WTC11 (cell line): Measurements from ENCODE around the gene SLC25A51. TPM values are rescaled to one million over a fixed set of nuclear protein-coding genes. Genes with fewer than 3 reads are reported as not detected.
A peak's percentile ranks its signal among the peaks of the same experiment; 100 is the strongest.

Experiments used
- ATAC-seq: fragments of 200-7000 bp; cut with Tn5 transposase; 2 replicates; pipeline ENCODE4 v1.10.0; 2021; ENCODE audit warnings: mild to moderate bottlenecking, moderate library complexity
- CTCF ChIA-PET: fragments of 300-600 bp; sonication (Branson Sonifier 250); formaldehyde crosslinking; loops from one replicate; lab custom pipeline; 2021; ENCODE audit warnings: antibody characterized with exemption; lab: Charles Lee
- POLR2A ChIA-PET: fragments of 350-600 bp; sonication (Branson Sonifier 250); formaldehyde crosslinking; loops from one replicate; lab custom pipeline; 2021; ENCODE audit warnings: antibody characterized with exemption; lab: Charles Lee
- DNase-seq: peaks from one replicate; pipeline ENCODE4 v3.0.0; 2021; ENCODE audit warnings: low spot score
- H3K27ac Mint-ChIP-seq: 2 replicates; pipeline ENCODE4 v1.8.0; 2021; ENCODE audit warnings: mixed read lengths
- H3K27me3 Mint-ChIP-seq: 2 replicates; pipeline ENCODE4 v1.8.0; 2021; ENCODE audit warnings: low read depth, mild to moderate bottlenecking, moderate library complexity, mixed read lengths
- H3K36me3 Mint-ChIP-seq: 2 replicates; pipeline ENCODE4 v1.8.0; 2021; ENCODE audit warnings: mixed read lengths
- H3K4me1 Mint-ChIP-seq: 2 replicates; pipeline ENCODE4 v1.8.0; 2022; ENCODE audit warnings: mixed read lengths
- H3K4me3 Mint-ChIP-seq: 2 replicates; pipeline ENCODE4 v1.8.0; 2021; ENCODE audit warnings: mild to moderate bottlenecking, moderate library complexity, mixed read lengths
- H3K9me3 Mint-ChIP-seq: 2 replicates; pipeline ENCODE4 v1.8.0; 2021; ENCODE audit warnings: mixed read lengths
- EMX1 ChIP-seq: fragments of 250-450 bp; sonication (Bioruptor Pico); IDR thresholded peaks from 2 replicates; pipeline ENCODE4 v1.8.0; 2021; ENCODE audit warnings: mild to moderate bottlenecking
- ETV6 ChIP-seq: sonication (generic); formaldehyde crosslinking; IDR thresholded peaks from 2 replicates; pipeline ENCODE4 v1.8.1; 2022; ENCODE audit warnings: mild to moderate bottlenecking, missing genetic modification reagents
- GABPB1 ChIP-seq: sonication (generic); formaldehyde crosslinking; IDR thresholded peaks from 2 replicates; pipeline ENCODE4 v1.8.1; 2023; ENCODE audit warnings: mild to moderate bottlenecking, missing genetic modification reagents
- OVOL2 ChIP-seq: fragments of 250-450 bp; sonication (Bioruptor Pico); IDR thresholded peaks from 2 replicates; pipeline ENCODE4 v1.9.0; 2021; ENCODE audit warnings: mild to moderate bottlenecking, borderline replicate concordance
- PRRX2 ChIP-seq: fragments of 250-450 bp; sonication (Bioruptor Pico); IDR thresholded peaks from 2 replicates; pipeline ENCODE4 v1.8.0; 2021; ENCODE audit warnings: mild to moderate bottlenecking
- SP1 ChIP-seq: sonication (generic); formaldehyde crosslinking; conservative IDR thresholded peaks from 2 replicates; pipeline ENCODE4 v1.8.1; 2022; ENCODE audit warnings: missing genetic modification reagents
- TP53 ChIP-seq: sonication (generic); formaldehyde crosslinking; IDR thresholded peaks from 2 replicates; pipeline ENCODE4 v1.8.1; 2023; ENCODE audit warnings: mild to moderate bottlenecking, missing genetic modification reagents
- ZNF219 ChIP-seq: sonication (generic); formaldehyde crosslinking; IDR thresholded peaks from 2 replicates; pipeline ENCODE4 v1.8.0; 2023; ENCODE audit warnings: missing genetic modification reagents, mild to moderate bottlenecking, borderline replicate concordance
- total RNA-seq: library from RNA; stranded (reverse); gene quantifications from 3 replicates; pipeline ENCODE4 v1.2.3, GENCODE V29; 2021
- TF ChIP-seq, protein P1 (sequence below): fragments of 200-600 bp; IDR thresholded peaks from 2 replicates; pipeline ENCODE4 v1.8.0; 2022; ENCODE audit warnings: antibody characterized with exemption
- TF ChIP-seq, protein P2 (sequence below): sonication (generic); formaldehyde crosslinking; IDR thresholded peaks from 2 replicates; pipeline ENCODE4 v1.8.1; 2023; ENCODE audit warnings: mild to moderate bottlenecking, moderate library complexity, missing genetic modification reagents
- TF ChIP-seq, protein P3 (sequence below): sonication (generic); formaldehyde crosslinking; IDR thresholded peaks from 2 replicates; pipeline ENCODE4 v1.8.1; 2022; ENCODE audit warnings: missing genetic modification reagents, borderline replicate concordance
- TF ChIP-seq, protein P4 (sequence below): sonication (generic); formaldehyde crosslinking; IDR thresholded peaks from 2 replicates; pipeline ENCODE4 v1.8.0; 2022; ENCODE audit warnings: mild to moderate bottlenecking, missing genetic modification reagents
- TF ChIP-seq, protein P5 (sequence below): sonication (generic); formaldehyde crosslinking; conservative IDR thresholded peaks from 2 replicates; pipeline ENCODE4 v1.8.1; 2023; ENCODE audit warnings: mild to moderate bottlenecking, low read depth, missing genetic modification reagents, moderate library complexity

Gene SLC25A51
- total RNA-seq, 1 experiment from 2014 or later, result 15.4 TPM

DNA sequence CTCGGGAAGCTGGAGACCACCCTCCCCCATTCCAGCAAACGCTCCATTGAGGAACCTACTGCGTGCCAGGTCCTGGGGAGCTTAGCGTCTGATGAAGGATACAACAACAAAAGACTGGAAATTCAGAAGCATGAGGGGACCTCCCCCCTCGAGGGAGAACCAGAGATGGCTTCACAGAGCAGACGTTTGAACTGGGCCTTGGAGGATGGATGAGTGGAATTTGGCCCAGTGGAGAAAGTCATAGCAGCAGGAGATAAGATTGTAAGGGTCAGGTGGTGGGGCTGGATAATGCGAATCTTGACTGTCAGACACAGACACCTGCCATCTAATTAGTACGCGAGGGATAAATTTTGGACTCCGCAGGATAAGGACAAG, 1.2 kb upstream of the SLC25A51 start:
- Mint-ChIP-seq H3K9me3 (no peaks in the 10 kb centered on the region), H3K36me3 (peaks cover 3% of the 10 kb centered on the region), H3K27me3 (peaks cover 8% of the 10 kb centered on the region; the same call in 1 of the 2 replicates), H3K4me3 (peak overlapping the region; percentile 79), H3K27ac (no peak overlapping the region), H3K4me1 (peaks cover 18% of the 10 kb centered on the region)
- DNase-seq, result no peak
- no peak for ATAC-seq
- no peak for TF ChIP-seq PRRX2 (CRISPR knock-in tag)
- POLR2A ChIA-PET, result no interaction called here
- CTCF ChIA-PET, result interaction anchor here (1.1 to 3.6 kb wide), 3 partner anchors 8 to 359 kb away, joined by 3 to 22 read pairs (median 3); no protein-coding TSS in a partner anchor

DNA sequence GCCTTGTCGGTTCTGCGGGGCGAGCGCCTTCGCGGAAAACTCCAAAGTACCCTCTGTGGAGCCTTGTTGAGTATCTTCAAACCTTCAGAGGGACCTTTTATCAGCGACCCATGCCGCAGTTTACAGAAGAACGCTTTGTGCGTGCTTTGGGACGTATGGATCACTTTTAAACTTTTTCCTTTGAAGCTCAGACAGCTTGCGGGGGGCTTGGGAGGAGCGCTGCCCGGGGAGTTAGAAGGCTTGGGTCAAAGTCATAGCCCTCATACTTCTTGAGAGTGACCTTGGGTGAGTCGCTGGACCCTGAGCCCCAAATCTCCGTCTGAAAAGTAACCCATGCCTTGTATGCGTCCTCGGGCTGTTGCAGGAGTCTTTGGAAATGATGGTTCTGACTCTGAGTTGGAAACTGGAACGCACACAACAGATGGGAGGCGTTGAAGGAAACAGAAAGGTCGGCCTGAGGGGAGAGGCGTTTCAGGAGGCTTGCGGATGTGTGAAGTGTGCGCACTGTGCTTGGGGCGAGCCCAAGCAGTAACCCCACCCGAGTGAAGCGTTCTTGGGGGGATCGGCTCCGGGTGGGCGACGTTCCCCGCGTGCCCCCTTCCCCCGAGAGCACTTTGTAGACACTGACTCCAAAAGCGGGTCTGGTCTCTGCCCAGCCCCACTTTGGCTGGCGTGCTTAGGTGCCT, 661 bp upstream of the SLC25A51 start:
- CTCF ChIA-PET, result interaction anchor here (1.0 to 3.6 kb wide), 5 partner anchors 9 to 359 kb away, joined by 3 to 22 read pairs (median 3); no protein-coding TSS in a partner anchor
- POLR2A ChIA-PET, result no interaction called here
- H3K36me3 Mint-ChIP-seq, result peaks cover 3% of the 10 kb centered on the region
- H3K27me3 Mint-ChIP-seq, result peaks cover 8% of the 10 kb centered on the region; the same call in 1 of the 2 replicates
- H3K9me3 Mint-ChIP-seq, result no peaks in the 10 kb centered on the region
- ATAC-seq (peak; percentile 5; the same call in 1 of the 2 replicates), DNase-seq (no peak)
- H3K4me3 Mint-ChIP-seq, result peak overlapping the region; percentile 79
- H3K4me1 Mint-ChIP-seq, result peaks cover 18% of the 10 kb centered on the region
- H3K27ac Mint-ChIP-seq, result peak overlapping the region; percentile 76
- TF ChIP-seq EMX1, result no peak
- TF ChIP-seq, protein P1, sequence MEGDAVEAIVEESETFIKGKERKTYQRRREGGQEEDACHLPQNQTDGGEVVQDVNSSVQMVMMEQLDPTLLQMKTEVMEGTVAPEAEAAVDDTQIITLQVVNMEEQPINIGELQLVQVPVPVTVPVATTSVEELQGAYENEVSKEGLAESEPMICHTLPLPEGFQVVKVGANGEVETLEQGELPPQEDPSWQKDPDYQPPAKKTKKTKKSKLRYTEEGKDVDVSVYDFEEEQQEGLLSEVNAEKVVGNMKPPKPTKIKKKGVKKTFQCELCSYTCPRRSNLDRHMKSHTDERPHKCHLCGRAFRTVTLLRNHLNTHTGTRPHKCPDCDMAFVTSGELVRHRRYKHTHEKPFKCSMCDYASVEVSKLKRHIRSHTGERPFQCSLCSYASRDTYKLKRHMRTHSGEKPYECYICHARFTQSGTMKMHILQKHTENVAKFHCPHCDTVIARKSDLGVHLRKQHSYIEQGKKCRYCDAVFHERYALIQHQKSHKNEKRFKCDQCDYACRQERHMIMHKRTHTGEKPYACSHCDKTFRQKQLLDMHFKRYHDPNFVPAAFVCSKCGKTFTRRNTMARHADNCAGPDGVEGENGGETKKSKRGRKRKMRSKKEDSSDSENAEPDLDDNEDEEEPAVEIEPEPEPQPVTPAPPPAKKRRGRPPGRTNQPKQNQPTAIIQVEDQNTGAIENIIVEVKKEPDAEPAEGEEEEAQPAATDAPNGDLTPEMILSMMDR, result peak; percentile 8
- TF ChIP-seq, protein P2, sequence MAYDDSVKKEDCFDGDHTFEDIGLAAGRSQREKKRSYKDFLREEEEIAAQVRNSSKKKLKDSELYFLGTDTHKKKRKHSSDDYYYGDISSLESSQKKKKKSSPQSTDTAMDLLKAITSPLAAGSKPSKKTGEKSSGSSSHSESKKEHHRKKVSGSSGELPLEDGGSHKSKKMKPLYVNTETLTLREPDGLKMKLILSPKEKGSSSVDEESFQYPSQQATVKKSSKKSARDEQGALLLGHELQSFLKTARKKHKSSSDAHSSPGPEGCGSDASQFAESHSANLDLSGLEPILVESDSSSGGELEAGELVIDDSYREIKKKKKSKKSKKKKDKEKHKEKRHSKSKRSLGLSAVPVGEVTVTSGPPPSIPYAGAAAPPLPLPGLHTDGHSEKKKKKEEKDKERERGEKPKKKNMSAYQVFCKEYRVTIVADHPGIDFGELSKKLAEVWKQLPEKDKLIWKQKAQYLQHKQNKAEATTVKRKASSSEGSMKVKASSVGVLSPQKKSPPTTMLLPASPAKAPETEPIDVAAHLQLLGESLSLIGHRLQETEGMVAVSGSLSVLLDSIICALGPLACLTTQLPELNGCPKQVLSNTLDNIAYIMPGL (CRISPR knock-in tag), result 0 out of 2 replicates have a peak, but pooled peaks have one; percentile 11

DNA sequence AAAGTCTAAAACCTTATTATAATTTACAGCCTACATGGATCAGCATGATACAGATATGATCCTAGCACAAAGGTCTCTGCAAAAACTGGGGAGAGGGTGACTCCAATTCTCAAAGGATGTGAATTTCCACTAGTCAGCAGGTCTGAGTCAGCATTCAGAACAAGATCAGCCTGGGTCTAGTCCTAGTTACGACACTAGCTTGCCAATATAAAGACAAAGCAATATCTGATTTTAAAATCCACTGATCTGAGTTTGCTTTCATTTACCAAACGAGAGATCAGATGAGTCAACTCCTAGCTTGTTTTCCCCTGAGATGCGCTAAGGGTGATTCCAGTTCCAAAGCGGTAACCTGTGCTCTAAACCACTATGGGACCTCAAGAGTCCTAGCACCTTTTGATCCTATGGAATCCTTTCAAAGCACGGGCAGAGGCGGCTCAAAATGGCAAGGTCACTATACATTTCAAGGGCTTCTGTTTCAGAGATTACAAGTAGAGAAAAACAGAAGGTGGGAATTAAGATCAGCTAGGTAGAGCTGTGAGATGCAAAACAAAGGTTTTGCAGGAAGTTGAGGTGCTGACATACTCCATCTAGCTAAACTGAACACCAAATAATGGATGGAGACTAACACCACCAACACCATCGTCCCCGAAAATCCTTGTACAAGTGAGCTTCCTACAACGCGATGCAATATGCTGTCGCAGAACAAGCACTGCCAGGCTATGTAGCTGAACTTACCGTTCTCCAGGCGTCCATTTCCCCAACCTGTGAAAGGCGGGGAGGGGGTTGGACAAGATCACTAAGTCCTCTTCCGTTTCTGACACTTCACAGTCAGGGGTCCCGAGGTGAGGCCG, 906 bp downstream of the SLC25A51 start:
- peaks cover 18% of the 10 kb centered on the region for H3K4me1 Mint-ChIP-seq
- no peak for DNase-seq
- H3K36me3 Mint-ChIP-seq, result peaks cover 9% of the 10 kb centered on the region
- H3K9me3 Mint-ChIP-seq, result no peaks in the 10 kb centered on the region
- H3K27me3 Mint-ChIP-seq, result peaks cover 8% of the 10 kb centered on the region; the same call in 1 of the 2 replicates
- H3K4me3 Mint-ChIP-seq, result peak overlapping the region; percentile 79
- ATAC-seq, result no peak
- POLR2A ChIA-PET, result interaction anchor here (1.0 kb wide), 1 partner anchor 166 kb away, joined by 4 read pairs; the partner anchor contains the start of gene SHB
- TF ChIP-seq ZNF219 (CRISPR knock-in tag) (no peak), ETV6 (0 out of 2 replicates have a peak, but pooled peaks have one; percentile 18)
- TF ChIP-seq, protein P3, sequence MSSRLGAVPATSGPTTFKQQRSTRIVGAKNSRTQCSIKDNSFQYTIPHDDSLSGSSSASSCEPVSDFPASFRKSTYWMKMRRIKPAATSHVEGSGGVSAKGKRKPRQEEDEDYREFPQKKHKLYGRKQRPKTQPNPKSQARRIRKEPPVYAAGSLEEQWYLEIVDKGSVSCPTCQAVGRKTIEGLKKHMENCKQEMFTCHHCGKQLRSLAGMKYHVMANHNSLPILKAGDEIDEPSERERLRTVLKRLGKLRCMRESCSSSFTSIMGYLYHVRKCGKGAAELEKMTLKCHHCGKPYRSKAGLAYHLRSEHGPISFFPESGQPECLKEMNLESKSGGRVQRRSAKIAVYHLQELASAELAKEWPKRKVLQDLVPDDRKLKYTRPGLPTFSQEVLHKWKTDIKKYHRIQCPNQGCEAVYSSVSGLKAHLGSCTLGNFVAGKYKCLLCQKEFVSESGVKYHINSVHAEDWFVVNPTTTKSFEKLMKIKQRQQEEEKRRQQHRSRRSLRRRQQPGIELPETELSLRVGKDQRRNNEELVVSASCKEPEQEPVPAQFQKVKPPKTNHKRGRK (CRISPR knock-in tag), result 0 out of 2 replicates have a peak, but pooled peaks have one; percentile 5
- H3K27ac Mint-ChIP-seq, result no peak overlapping the region
- CTCF ChIA-PET, result interaction anchor here (0.5 to 3.6 kb wide), 11 partner anchors 10 to 717 kb away, joined by 3 to 22 read pairs (median 3); partner anchors contain the start of gene ANKRD18A

DNA sequence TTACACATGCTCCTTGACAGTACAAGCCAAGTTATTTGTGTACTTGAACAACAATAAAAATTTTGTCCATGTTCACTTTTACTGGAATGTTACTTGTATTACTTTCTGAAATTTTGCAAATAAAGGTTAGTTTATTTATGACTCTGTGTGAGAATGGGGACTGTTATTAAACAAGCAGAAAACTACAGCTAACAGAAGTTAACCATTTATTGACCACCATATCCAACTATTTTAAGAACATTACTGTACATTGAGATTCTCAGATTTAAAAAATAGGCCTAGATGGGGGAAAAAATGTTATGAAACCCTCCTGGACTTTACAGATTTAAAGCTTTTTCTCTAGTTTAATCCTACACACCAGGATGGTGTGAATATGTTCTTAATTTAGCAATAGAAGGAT, 1.8 kb downstream of the SLC25A51 start:
- H3K9me3 Mint-ChIP-seq, result no peaks in the 10 kb centered on the region
- ATAC-seq (no peak), DNase-seq (no peak)
- peaks cover 18% of the 10 kb centered on the region for H3K4me1 Mint-ChIP-seq
- H3K27me3 Mint-ChIP-seq, result peaks cover 8% of the 10 kb centered on the region; the same call in 1 of the 2 replicates
- ChIA-PET CTCF (no interaction called here), POLR2A (no interaction called here)
- H3K27ac Mint-ChIP-seq, result no peak overlapping the region
- H3K4me3 Mint-ChIP-seq, result no peak overlapping the region
- H3K36me3 Mint-ChIP-seq, result peaks cover 14% of the 10 kb centered on the region
- no peak for TF ChIP-seq GABPB1 (CRISPR knock-in tag)
- TF ChIP-seq, protein P4, sequence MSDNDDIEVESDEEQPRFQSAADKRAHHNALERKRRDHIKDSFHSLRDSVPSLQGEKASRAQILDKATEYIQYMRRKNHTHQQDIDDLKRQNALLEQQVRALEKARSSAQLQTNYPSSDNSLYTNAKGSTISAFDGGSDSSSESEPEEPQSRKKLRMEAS (CRISPR knock-in tag), result no peak
- TF ChIP-seq, protein P5, sequence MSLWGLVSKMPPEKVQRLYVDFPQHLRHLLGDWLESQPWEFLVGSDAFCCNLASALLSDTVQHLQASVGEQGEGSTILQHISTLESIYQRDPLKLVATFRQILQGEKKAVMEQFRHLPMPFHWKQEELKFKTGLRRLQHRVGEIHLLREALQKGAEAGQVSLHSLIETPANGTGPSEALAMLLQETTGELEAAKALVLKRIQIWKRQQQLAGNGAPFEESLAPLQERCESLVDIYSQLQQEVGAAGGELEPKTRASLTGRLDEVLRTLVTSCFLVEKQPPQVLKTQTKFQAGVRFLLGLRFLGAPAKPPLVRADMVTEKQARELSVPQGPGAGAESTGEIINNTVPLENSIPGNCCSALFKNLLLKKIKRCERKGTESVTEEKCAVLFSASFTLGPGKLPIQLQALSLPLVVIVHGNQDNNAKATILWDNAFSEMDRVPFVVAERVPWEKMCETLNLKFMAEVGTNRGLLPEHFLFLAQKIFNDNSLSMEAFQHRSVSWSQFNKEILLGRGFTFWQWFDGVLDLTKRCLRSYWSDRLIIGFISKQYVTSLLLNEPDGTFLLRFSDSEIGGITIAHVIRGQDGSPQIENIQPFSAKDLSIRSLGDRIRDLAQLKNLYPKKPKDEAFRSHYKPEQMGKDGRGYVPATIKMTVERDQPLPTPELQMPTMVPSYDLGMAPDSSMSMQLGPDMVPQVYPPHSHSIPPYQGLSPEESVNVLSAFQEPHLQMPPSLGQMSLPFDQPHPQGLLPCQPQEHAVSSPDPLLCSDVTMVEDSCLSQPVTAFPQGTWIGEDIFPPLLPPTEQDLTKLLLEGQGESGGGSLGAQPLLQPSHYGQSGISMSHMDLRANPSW (CRISPR knock-in tag), result no peak
- no peak for TF ChIP-seq TP53 (CRISPR knock-in tag)
- TF ChIP-seq SP1 (CRISPR knock-in tag), result no peak
- no peak for TF ChIP-seq OVOL2 (CRISPR knock-in tag)
